Natural killer cell treated with Interleukin-12 subunit alpha and Interleukin-12 subunit beta and Interleukin-15 and Interleukin-18, amount 100 ng/mL, for 72 hours (primary cell): Measurements from ENCODE around the gene SSX7. TPM values are rescaled to one million over a fixed set of nuclear protein-coding genes. Genes with fewer than 3 reads are reported as not detected.
"Not testable (repeated sequence)": the region's sequence is repeated elsewhere in the genome, so short reads cannot be mapped to it uniquely, and the experiment has no call there.

Experiments
- ATAC-seq, 2 donors: fragments of 150-1000 bp; cut with Tn5 transposase in 1 of 2; sonication (Bioruptor Pico), chemical (Tn5 transposase) in 1 of 2; 2 replicates each; pipeline ENCODE4 v1.10.0; 2021
- DNase-seq: peaks from one replicate; pipeline ENCODE4 v3.0.0; 2022; ENCODE audit warnings: low spot score
- H3K27ac Mint-ChIP-seq, 2 donors: 1 replicate in 1 of 2; 2 replicates in 1 of 2; pipeline ENCODE4 v1.8.0; 2022; ENCODE audit warnings: mixed read lengths in 2 of 2, mild to moderate bottlenecking in 1 of 2, moderate library complexity in 1 of 2
- H3K27me3 Mint-ChIP-seq, 2 donors: 1 replicate in 1 of 2; 2 replicates in 1 of 2; pipeline ENCODE4 v1.8.0; 2022; ENCODE audit warnings: mixed read lengths in 2 of 2
- H3K36me3 Mint-ChIP-seq: one replicate; pipeline ENCODE4 v1.8.0; 2022; ENCODE audit warnings: mixed read lengths
- H3K4me1 Mint-ChIP-seq, 2 donors: 1 replicate in 1 of 2; 2 replicates in 1 of 2; pipeline ENCODE4 v1.8.0; 2022; ENCODE audit warnings: low read depth in 2 of 2, mixed read lengths in 2 of 2, mild to moderate bottlenecking in 1 of 2
- H3K4me3 Mint-ChIP-seq: one replicate; pipeline ENCODE4 v1.8.0; 2022; ENCODE audit warnings: mixed read lengths
- H3K9me3 Mint-ChIP-seq: 2 replicates; pipeline ENCODE4 v1.8.0; 2022; ENCODE audit warnings: mixed read lengths
- total RNA-seq, 2 donors: library from RNA; stranded (reverse); gene quantifications; one replicate each; pipeline ENCODE4 v1.2.3, GENCODE V29; 2022

The SSX7 gene
- total RNA-seq, result not detected

- H3K27me3 Mint-ChIP-seq, result peaks cover 0 to 19% of the 10 kb centered on the region in 2 donors
- H3K27ac Mint-ChIP-seq, H3K36me3 Mint-ChIP-seq, H3K4me1 Mint-ChIP-seq, ATAC-seq, H3K9me3 Mint-ChIP-seq, H3K4me3 Mint-ChIP-seq, DNase-seq: not testable (repeated sequence)
Observed at GRCh38 chrX:52654800-52655199, at the start of gene SSX7. SSX7 (minus strand) TSS chrX:52654900; CDS start chrX:52653472, 1,428 bp downstream.

GRCh38 chrX:52692034-52692433 is 37.3 kb upstream of the SSX7 start:
- not testable (repeated sequence) for H3K27me3 Mint-ChIP-seq, H3K27ac Mint-ChIP-seq, H3K9me3 Mint-ChIP-seq, ATAC-seq, H3K36me3 Mint-ChIP-seq, H3K4me3 Mint-ChIP-seq, H3K4me1 Mint-ChIP-seq, DNase-seq

- not testable (repeated sequence) for H3K4me1 Mint-ChIP-seq, DNase-seq, H3K27ac Mint-ChIP-seq, H3K4me3 Mint-ChIP-seq, H3K9me3 Mint-ChIP-seq, H3K36me3 Mint-ChIP-seq, H3K27me3 Mint-ChIP-seq, ATAC-seq
Observed at GRCh38 chrX:52662218-52662617, 7.5 kb upstream of the SSX7 start.

- DNase-seq, H3K27ac Mint-ChIP-seq, H3K4me3 Mint-ChIP-seq, ATAC-seq, H3K36me3 Mint-ChIP-seq, H3K9me3 Mint-ChIP-seq, H3K4me1 Mint-ChIP-seq: not testable (repeated sequence)
- peaks cover 0 to 18% of the 10 kb centered on the region in 2 donors for H3K27me3 Mint-ChIP-seq
Observed at GRCh38 chrX:52655475-52655874, 775 bp upstream of the SSX7 start.

GRCh38 chrX:52650676-52651075 is 4.0 kb downstream of the SSX7 start:
- H3K27me3 Mint-ChIP-seq, result peaks cover 6 to 27% of the 10 kb centered on the region in 2 donors
- H3K27ac Mint-ChIP-seq, H3K4me1 Mint-ChIP-seq, DNase-seq, ATAC-seq, H3K9me3 Mint-ChIP-seq, H3K4me3 Mint-ChIP-seq, H3K36me3 Mint-ChIP-seq: not testable (repeated sequence)

- H3K36me3 Mint-ChIP-seq, DNase-seq, H3K4me3 Mint-ChIP-seq, H3K9me3 Mint-ChIP-seq, ATAC-seq, H3K27ac Mint-ChIP-seq, H3K4me1 Mint-ChIP-seq: not testable (repeated sequence)
- peaks cover 6 to 25% of the 10 kb centered on the region in 2 donors for H3K27me3 Mint-ChIP-seq
Observed at GRCh38 chrX:52648956-52649355, 5.7 kb downstream of the SSX7 start.

- H3K27ac Mint-ChIP-seq, H3K9me3 Mint-ChIP-seq, H3K4me3 Mint-ChIP-seq, H3K27me3 Mint-ChIP-seq, ATAC-seq, DNase-seq, H3K4me1 Mint-ChIP-seq, H3K36me3 Mint-ChIP-seq: not testable (repeated sequence)
Observed at GRCh38 chrX:52628483-52628882, 26.2 kb downstream of the SSX7 start.

GRCh38 chrX:52620661-52621060 is 34.0 kb downstream of the SSX7 start:
- not testable (repeated sequence) for H3K27ac Mint-ChIP-seq, ATAC-seq, H3K36me3 Mint-ChIP-seq, DNase-seq, H3K9me3 Mint-ChIP-seq, H3K4me1 Mint-ChIP-seq, H3K4me3 Mint-ChIP-seq
- H3K27me3 Mint-ChIP-seq, result peaks cover 0 to 17% of the 10 kb centered on the region in 2 donors

- peaks cover 5 to 15% of the 10 kb centered on the region in 2 donors for H3K27me3 Mint-ChIP-seq
- no peak overlapping the region for H3K4me3 Mint-ChIP-seq
- no peak overlapping the region for H3K27ac Mint-ChIP-seq
- H3K36me3 Mint-ChIP-seq, result no peaks in the 10 kb centered on the region
- DNase-seq (no peak), ATAC-seq (no peak)
- no peaks in the 10 kb centered on the region for H3K9me3 Mint-ChIP-seq
- H3K4me1 Mint-ChIP-seq, result no peaks in the 10 kb centered on the region
Observed at GRCh38 chrX:52608961-52609360, 45.7 kb downstream of the SSX7 start.

- H3K36me3 Mint-ChIP-seq, H3K4me3 Mint-ChIP-seq, H3K27ac Mint-ChIP-seq, DNase-seq, ATAC-seq, H3K9me3 Mint-ChIP-seq, H3K4me1 Mint-ChIP-seq: not testable (repeated sequence)
- peaks cover 5 to 23% of the 10 kb centered on the region in 2 donors for H3K27me3 Mint-ChIP-seq
Observed at GRCh38 chrX:52603151-52603550, 51.5 kb downstream of the SSX7 start.

GRCh38 chrX:52598886-52599285 is 55.8 kb downstream of the SSX7 start:
- Mint-ChIP-seq H3K4me3 (no peak overlapping the region), H3K36me3 (no peaks in the 10 kb centered on the region), H3K4me1 (no peaks in the 10 kb centered on the region), H3K9me3 (no peaks in the 10 kb centered on the region), H3K27ac (no peak overlapping the region), H3K27me3 (peaks cover 0 to 27% of the 10 kb centered on the region in 2 donors)
- no peak for ATAC-seq
- DNase-seq, result no peak

- Mint-ChIP-seq H3K9me3 (no peaks in the 10 kb centered on the region), H3K4me3 (no peak overlapping the region), H3K27me3 (peaks cover 0 to 24% of the 10 kb centered on the region in 2 donors), H3K27ac (no peak overlapping the region), H3K4me1 (no peaks in the 10 kb centered on the region), H3K36me3 (no peaks in the 10 kb centered on the region)
- DNase-seq, result no peak
- ATAC-seq, result no peak
Observed at GRCh38 chrX:52594658-52595057, 60.0 kb downstream of the SSX7 start.

Other genes with a start within 250 kb of the SSX7 start
- not detected for gene XAGE1A, start 159.1 kb downstream of the SSX7 start, total RNA-seq
- not detected for gene XAGE1B, start 137.8 kb downstream of the SSX7 start, total RNA-seq
- gene SSX2, start 52.3 kb upstream of the SSX7 start, total RNA-seq, result not detected
- gene SSX2B, start 96.4 kb upstream of the SSX7 start, total RNA-seq, result not detected
- not detected for gene SPANXN5, start 142.5 kb upstream of the SSX7 start, total RNA-seq
- not detected for gene XAGE5, start 156.4 kb upstream of the SSX7 start, total RNA-seq
- gene XAGE3, start 213.2 kb upstream of the SSX7 start, total RNA-seq, result not detected
- gene FAM156B, start 242.4 kb upstream of the SSX7 start, total RNA-seq, result 10 to 100 TPM in 1 of 2 donors, 1 to 10 TPM in 1; 4.7 to 36.1 TPM